ENCODE results near the gene CLDN11. TPM values are rescaled to one million over a fixed set of nuclear protein-coding genes. Genes with fewer than 3 reads are reported as not detected.

CLDN11 gene
- total RNA-seq, 1 donor from 2014 or later: 0.70 TPM

DNA sequence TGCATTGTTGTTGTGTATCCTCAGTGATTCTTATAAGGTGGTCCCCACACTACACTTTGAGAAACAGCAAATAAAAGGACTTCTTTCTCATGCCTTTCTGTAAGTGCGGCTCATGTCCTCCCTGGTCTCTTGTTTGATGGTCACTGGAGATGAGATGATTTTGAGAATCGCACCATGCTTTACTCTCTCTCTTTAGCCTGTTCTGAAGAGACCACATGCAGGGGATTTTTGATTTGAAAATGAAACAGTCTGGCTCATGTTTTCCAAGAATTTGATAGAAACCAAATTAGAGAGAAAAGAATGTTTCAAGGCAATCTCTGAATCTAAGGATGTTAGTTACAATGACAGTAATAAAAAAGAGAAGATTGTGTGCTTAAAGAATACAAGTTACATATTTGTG lies 18.0 kb downstream of the CLDN11 start:
- Histone ChIP-seq H3K9ac (ENCODE audit: low read length) (no peak overlapping the region), H3K27ac (ENCODE audit: low read depth, low read length) (no peak overlapping the region), H4K20me1 (ENCODE audit: insufficient read depth, low read length) (no peaks in the 10 kb centered on the region), H3K79me2 (ENCODE audit: insufficient read depth, low read length) (no peaks in the 10 kb centered on the region), H2AFZ (ENCODE audit: low read depth, low read length) (no peak overlapping the region), H3K9me3 (ENCODE audit: insufficient read depth, low read depth, low read length) (no peaks in the 10 kb centered on the region), H3K27me3 (ENCODE audit: insufficient read depth, low read length) (no peaks in the 10 kb centered on the region), H3K36me3 (ENCODE audit: insufficient read depth, low read length) (no peaks in the 10 kb centered on the region), H3K4me2 (ENCODE audit: low read length) (no peak overlapping the region), H3K4me1 (ENCODE audit: insufficient read depth, low read length) (no peaks in the 10 kb centered on the region), H3K4me3 (ENCODE audit: insufficient read depth, low read depth, low read length) (no peak overlapping the region)
- H3K4me3 Mint-ChIP-seq (ENCODE audit: unreplicated experiment): no peak overlapping the region
- no peak for TF ChIP-seq EZH2 (IDR thresholded peaks at IDR 0.05; ENCODE audit: insufficient read depth, low read length)
- TF ChIP-seq, protein P1, sequence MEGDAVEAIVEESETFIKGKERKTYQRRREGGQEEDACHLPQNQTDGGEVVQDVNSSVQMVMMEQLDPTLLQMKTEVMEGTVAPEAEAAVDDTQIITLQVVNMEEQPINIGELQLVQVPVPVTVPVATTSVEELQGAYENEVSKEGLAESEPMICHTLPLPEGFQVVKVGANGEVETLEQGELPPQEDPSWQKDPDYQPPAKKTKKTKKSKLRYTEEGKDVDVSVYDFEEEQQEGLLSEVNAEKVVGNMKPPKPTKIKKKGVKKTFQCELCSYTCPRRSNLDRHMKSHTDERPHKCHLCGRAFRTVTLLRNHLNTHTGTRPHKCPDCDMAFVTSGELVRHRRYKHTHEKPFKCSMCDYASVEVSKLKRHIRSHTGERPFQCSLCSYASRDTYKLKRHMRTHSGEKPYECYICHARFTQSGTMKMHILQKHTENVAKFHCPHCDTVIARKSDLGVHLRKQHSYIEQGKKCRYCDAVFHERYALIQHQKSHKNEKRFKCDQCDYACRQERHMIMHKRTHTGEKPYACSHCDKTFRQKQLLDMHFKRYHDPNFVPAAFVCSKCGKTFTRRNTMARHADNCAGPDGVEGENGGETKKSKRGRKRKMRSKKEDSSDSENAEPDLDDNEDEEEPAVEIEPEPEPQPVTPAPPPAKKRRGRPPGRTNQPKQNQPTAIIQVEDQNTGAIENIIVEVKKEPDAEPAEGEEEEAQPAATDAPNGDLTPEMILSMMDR (IDR thresholded peaks at IDR 0.05; ENCODE audit: insufficient read depth, low read depth, low read length): no peak
- FAIRE-seq: no peak
- no peak overlapping the region for H3K27ac Mint-ChIP-seq (ENCODE audit: unreplicated experiment)
- no peaks in the 10 kb centered on the region for H3K4me1 Mint-ChIP-seq (ENCODE audit: low read depth, unreplicated experiment)
- H3K27me3 Mint-ChIP-seq (ENCODE audit: low read depth, unreplicated experiment): peaks cover 58% of the 10 kb centered on the region
- peaks cover 5% of the 10 kb centered on the region for H3K36me3 Mint-ChIP-seq (ENCODE audit: low read depth, unreplicated experiment)
- DNase-seq (ENCODE audit: low read depth): no peak
- H3K9me3 Mint-ChIP-seq (ENCODE audit: unreplicated experiment): no peaks in the 10 kb centered on the region

DNA sequence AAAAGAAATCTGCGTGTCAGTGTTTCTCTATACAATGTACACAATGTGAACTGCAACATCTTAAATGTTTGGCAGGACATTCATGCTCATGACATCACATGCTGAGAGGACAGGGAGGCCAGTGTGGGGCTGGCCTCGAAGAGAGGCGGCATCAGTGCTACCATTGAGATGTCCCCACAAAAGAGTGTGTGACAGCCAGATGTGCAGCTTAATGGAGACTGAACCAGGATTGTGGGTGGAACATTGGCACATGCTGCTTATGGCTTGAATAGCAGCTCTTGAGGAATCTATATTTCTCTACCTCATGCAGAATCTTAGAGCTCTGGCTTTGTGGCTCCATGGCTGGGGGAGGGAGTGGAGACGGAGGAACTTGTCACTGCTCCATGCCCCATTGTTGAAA lies 18.5 kb downstream of the CLDN11 start:
- no peak overlapping the region for H3K4me3 Mint-ChIP-seq (ENCODE audit: unreplicated experiment)
- H3K36me3 Mint-ChIP-seq (ENCODE audit: low read depth, unreplicated experiment): peaks cover 5% of the 10 kb centered on the region
- no peaks in the 10 kb centered on the region for H3K9me3 Mint-ChIP-seq (ENCODE audit: unreplicated experiment)
- H3K27me3 ChIP-seq (ENCODE audit: insufficient read depth, low read length): no peaks in the 10 kb centered on the region
- TF ChIP-seq, protein P1 (IDR thresholded peaks at IDR 0.05; ENCODE audit: insufficient read depth, low read depth, low read length): no peak
- no peak for TF ChIP-seq EZH2 (IDR thresholded peaks at IDR 0.05; ENCODE audit: insufficient read depth, low read length)
- DNase-seq (ENCODE audit: low read depth): no peak
- no peaks in the 10 kb centered on the region for H3K4me1 ChIP-seq (ENCODE audit: insufficient read depth, low read length)
- H3K9ac ChIP-seq (ENCODE audit: low read length): no peak overlapping the region
- no peak overlapping the region for H3K4me2 ChIP-seq (ENCODE audit: low read length)
- H2AFZ ChIP-seq (ENCODE audit: low read depth, low read length): no peak overlapping the region
- H3K79me2 ChIP-seq (ENCODE audit: insufficient read depth, low read length): no peaks in the 10 kb centered on the region
- no peak overlapping the region for H3K27ac Mint-ChIP-seq (ENCODE audit: unreplicated experiment)
- H3K4me3 ChIP-seq (ENCODE audit: insufficient read depth, low read depth, low read length): no peak overlapping the region
- no peaks in the 10 kb centered on the region for H4K20me1 ChIP-seq (ENCODE audit: insufficient read depth, low read length)
- H3K36me3 ChIP-seq (ENCODE audit: insufficient read depth, low read length): no peaks in the 10 kb centered on the region
- peaks cover 56% of the 10 kb centered on the region for H3K27me3 Mint-ChIP-seq (ENCODE audit: low read depth, unreplicated experiment)
- H3K27ac ChIP-seq (ENCODE audit: low read depth, low read length): no peak overlapping the region
- no peak for FAIRE-seq
- H3K9me3 ChIP-seq (ENCODE audit: insufficient read depth, low read depth, low read length): no peaks in the 10 kb centered on the region
- H3K4me1 Mint-ChIP-seq (ENCODE audit: low read depth, unreplicated experiment): no peaks in the 10 kb centered on the region

DNA sequence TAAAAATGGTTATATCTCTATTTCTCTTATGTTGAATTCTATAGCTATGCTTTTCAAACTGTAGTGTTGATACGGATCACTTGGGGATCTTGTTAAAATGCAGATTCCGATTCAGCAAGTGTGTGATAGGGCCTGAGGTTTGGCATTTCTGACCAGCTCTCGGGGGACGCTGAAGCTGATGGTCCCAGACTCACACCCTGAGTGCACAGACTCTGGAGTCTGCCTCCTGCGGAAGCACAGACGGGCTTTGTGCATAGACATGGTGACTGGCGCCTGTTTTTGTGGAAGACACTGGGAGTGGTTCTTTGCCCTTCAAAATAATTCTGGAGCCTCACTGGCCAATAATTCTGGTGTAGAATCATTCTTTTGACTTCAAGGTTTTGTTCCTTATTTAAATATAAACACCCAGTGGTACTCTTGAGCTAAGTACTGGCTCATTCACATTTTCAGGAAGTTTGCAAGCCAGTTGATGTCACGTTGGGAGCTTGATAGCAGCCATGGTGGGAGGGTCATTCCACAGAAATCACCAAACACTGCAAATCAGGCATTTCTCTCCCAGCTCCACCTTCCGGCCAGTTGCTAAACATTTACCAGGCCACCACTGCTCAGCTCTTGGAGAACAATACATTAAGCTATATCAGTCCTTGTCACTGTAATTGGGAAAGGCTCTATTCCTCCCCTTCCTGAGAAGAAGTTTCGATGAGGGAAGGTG lies 19.2 kb downstream of the CLDN11 start:
- no peak for FAIRE-seq
- Histone ChIP-seq H3K9ac (ENCODE audit: low read length) (no peak overlapping the region), H3K36me3 (ENCODE audit: insufficient read depth, low read length) (no peaks in the 10 kb centered on the region), H4K20me1 (ENCODE audit: insufficient read depth, low read length) (no peaks in the 10 kb centered on the region), H3K4me1 (ENCODE audit: insufficient read depth, low read length) (no peaks in the 10 kb centered on the region), H3K27me3 (ENCODE audit: insufficient read depth, low read length) (no peaks in the 10 kb centered on the region), H3K4me2 (ENCODE audit: low read length) (no peak overlapping the region), H3K9me3 (ENCODE audit: insufficient read depth, low read depth, low read length) (no peaks in the 10 kb centered on the region), H3K79me2 (ENCODE audit: insufficient read depth, low read length) (no peaks in the 10 kb centered on the region), H3K4me3 (ENCODE audit: insufficient read depth, low read depth, low read length) (no peak overlapping the region), H3K27ac (ENCODE audit: low read depth, low read length) (no peak overlapping the region), H2AFZ (ENCODE audit: low read depth, low read length) (no peak overlapping the region)
- Mint-ChIP-seq H3K4me1 (ENCODE audit: low read depth, unreplicated experiment) (no peaks in the 10 kb centered on the region), H3K36me3 (ENCODE audit: low read depth, unreplicated experiment) (peaks cover 5% of the 10 kb centered on the region), H3K9me3 (ENCODE audit: unreplicated experiment) (no peaks in the 10 kb centered on the region), H3K4me3 (ENCODE audit: unreplicated experiment) (no peak overlapping the region), H3K27me3 (ENCODE audit: low read depth, unreplicated experiment) (peaks cover 57% of the 10 kb centered on the region), H3K27ac (ENCODE audit: unreplicated experiment) (no peak overlapping the region)
- DNase-seq (ENCODE audit: low read depth): no peak
- no peak for TF ChIP-seq EZH2 (IDR thresholded peaks at IDR 0.05; ENCODE audit: insufficient read depth, low read length)
- TF ChIP-seq, protein P1 (IDR thresholded peaks at IDR 0.05; ENCODE audit: insufficient read depth, low read depth, low read length): no peak
